Urothelium cell line (cell line): ENCODE measurements around the gene ADORA2A.

Experiments
- DNase-seq: peaks from one replicate; pipeline ENCODE4 v3.0.0; 2011; ENCODE audit warnings: low spot score, mixed read lengths
- FAIRE-seq: peaks from 2 replicates; lab custom pipeline; 2011; peaks lifted over from hg19 to GRCh38; lab: Jason Lieb, UNC

ADORA2A gene

DNA sequence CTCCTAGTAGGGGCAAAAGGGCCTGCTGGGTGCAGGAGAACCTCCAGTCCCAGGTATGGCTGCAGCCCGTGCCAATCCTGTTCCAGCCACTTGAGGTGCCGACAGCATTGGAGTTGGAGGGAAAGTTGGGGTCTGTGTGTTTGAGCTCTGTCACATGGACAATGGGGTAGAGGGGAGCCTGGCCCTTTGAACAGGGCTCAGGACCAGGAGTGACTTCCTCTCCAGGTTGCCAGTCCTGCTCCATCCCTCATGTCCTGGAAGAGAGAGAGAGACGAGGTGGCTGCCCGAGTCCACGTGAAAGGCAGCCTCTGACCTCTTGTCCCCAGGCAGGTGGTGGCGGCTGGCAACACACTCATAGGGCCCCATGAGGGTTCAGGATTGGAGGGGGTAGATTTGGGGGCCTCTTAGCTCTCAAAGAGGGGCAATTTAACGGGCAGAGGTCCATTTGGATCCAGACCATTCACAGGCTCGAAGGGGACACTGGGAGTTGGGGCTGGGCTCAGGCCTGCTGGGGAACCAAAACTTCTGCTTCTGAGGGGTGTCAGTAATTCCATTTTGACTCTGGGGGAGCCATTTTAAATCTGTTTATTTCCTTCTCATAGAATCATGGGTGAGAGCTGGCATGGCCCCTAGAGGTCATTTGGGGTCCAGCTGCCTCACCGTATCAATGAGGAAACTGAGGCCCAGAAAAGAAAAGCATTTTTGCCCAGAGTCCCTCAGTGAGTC is 4.1 kb downstream of the ADORA2A start:
- FAIRE-seq = peak; percentile 81
- DNase-seq = no peak

DNA sequence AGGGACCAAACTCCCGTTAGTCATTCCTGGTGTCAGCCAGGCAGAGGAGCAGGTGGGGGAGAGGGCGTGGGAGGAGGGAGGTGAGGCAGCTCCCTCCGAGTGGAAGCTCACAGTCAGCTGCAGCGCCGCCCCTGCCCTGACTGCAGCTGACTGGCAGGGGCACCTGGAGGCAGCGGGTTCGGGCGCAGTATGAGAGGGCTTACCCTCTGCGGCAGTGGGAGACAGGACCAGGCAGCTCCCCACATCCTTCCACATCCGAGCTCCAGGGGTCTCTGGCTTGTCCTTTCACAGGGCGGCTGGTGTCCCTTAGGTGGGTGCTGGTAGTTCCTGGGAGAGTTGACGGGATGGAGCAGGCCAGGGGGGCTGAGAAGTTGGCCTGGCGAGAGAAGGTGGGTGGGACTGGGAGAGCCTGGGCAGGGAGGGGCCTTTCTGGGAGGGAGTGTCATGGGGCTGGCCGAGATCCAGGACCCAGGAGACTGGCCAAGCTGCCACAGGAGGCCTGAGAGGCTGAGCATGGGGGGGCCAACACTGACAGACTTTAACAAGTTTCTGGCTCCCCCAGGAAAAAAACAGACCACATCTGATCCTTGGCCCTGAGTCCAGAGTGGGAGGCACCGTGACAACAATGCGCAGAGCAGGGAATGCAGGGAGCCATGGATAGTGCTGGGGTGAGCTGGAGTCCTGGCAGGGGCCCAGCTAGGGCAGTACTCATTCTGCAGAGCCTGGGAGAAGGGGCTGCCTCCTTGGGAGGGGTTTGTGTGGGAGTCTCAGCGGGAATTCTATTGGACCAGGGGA is 4.9 kb downstream of the ADORA2A start:
- FAIRE-seq = peak; percentile 92
- DNase-seq = peak; percentile 90

DNA sequence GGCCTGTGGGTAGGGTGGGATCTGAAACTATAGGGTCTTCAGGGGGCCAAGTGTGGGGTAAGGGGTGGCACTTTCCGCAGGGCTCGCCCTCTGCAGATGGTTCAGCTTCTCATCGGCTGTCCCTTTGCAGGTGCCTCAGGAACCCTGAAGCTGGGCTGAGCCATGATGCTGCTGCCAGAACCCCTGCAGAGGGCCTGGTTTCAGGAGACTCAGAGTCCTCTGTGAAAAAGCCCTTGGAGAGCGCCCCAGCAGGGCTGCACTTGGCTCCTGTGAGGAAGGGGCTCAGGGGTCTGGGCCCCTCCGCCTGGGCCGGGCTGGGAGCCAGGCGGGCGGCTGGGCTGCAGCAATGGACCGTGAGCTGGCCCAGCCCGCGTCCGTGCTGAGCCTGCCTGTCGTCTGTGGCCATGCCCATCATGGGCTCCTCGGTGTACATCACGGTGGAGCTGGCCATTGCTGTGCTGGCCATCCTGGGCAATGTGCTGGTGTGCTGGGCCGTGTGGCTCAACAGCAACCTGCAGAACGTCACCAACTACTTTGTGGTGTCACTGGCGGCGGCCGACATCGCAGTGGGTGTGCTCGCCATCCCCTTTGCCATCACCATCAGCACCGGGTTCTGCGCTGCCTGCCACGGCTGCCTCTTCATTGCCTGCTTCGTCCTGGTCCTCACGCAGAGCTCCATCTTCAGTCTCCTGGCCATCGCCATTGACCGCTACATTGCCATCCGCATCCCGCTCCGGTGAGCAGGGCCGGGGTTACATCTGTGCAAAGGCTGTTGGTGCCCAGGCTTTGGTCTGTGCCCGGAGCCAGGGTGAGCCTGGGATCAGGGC is 5.8 kb downstream of the ADORA2A start:
- FAIRE-seq (peak; percentile 79), DNase-seq (no peak)

DNA sequence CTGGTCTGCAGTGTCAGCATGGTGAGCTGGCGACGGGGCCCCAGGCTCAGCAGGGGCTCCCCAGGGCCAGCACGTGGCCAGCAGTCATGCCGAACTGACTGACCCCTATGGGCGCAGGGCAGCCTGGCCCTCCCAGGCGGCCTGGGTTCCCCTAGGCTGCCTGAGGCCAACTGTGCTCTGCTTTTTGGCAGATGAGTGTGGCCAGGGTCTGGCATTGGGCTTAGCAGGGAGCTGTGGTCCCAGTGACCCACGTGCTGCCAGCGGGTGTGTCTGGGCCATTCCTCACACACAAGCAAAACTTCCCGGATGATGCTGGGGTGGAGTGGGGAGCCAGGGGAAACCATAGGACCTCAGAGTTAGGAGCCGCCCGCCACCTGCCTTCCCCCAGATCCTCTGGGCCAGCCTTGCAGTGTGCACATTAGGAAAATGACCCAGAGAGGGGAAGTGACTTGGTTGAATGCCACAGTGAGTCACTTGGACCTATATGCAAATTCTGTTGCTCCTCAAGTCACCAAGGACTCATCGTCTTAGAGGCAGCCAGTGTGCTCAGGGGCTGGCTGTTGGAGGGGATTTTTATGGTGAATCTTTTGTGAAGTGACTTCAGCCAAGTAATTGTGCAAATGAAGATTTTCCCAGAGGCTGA is 6.5 kb downstream of the ADORA2A start:
- FAIRE-seq = peak; percentile 40
- no peak for DNase-seq

DNA sequence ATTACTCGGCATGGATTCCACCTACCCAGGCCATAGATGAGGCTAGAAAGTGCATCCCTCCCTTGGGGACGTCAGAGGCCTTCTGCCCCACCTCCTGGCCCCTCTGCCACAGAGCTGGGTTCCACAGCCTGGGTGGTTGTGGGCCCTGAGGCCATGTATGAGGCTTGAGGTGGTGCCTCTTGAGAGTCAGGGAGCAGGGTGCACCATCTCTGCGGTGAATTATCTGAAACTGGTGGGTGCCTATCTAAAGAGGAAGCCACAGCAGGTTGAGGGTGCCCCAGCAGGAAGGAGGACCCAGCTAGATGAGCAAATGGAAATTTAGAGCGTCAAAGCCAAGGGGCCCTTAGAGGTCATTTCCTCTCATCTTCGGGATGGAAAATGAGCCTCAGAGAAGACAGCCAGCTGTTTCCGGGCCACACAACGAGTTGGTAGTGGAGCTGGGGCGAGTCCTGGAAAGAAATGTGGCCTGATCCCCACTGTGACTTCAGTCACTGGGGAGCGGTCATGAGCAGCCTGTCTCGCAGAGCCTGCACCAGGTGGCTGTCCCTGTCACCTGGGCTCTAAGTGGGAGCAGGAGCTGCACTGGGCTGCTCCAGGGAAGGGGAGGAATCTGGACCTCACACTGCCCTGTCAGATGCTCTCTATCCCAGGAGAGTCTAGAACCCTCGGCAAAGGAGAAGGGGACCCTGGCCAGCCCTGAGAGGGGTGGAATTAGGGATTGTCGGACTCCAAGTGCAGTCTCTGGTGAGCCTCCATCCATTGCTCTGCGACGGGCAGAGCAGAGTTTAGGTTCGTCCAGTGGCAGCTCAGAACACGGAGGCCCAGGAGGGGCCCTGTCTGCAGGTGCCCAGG is 7.3 kb downstream of the ADORA2A start:
- FAIRE-seq (peak; percentile 32), DNase-seq (no peak)

DNA sequence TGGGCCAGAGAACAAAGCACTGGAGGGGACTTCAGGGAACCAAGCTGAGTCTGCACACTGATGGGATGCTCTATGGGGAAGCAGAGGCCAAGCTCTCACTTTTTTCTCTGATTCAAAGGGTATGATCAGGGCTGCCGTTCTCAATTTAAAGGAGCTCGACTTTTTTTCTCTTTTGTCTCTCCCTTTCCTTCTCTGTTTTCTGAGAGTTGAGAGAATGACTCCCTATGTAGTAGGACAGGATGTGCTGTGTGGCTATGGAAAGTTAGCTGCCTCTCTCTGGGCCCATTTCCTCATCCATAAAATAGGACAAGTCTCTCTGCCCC is 7.9 kb downstream of the ADORA2A start:
- DNase-seq (no peak), FAIRE-seq (no peak)

DNA sequence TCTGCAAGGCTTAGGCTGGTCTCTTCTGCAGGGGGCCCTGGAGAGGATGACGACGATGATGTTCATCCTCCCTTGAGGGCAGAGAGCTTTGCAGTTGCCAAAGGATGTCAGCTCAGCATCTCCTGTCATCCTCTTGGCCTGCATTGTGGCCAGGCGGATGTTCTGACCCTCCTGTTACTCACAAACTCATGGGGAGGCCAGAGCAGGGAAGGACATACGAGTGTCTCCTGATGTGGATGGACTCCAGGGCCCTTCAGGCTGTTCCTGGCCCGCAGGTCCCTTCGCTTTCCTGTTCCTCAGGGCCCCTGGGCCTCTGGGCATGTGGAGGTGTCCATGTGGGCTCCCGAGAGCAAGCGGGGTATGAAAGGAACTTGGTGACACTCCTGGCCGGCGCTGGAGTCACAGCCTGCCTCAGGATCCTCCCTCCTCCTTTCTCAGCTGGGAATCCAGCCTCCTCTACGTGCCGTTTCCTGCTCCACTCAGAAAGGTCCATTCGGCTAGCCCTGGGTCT is 8.5 kb downstream of the ADORA2A start:
- FAIRE-seq (peak; percentile 30), DNase-seq (no peak)

DNA sequence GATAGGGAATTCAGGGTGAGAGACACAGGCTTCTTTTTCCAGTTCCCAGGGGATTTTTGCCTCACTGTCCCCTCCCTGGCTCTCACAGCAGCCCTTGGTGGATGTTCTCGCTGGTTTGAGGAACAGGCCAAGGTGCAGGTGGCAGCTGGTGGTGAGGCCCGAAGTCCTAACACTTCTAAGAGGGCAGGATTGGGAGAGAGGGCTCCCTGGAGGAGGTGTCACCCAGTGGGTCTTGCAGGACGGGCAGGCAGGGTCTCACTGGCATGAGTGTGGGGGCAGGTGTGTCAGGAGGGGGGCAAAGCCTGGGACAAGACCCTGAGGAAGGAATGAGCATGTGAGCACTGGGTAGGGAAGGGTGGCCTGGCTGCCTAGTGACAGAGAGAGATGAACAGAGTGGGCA is 9.2 kb downstream of the ADORA2A start:
- DNase-seq (no peak), FAIRE-seq (no peak)

DNA sequence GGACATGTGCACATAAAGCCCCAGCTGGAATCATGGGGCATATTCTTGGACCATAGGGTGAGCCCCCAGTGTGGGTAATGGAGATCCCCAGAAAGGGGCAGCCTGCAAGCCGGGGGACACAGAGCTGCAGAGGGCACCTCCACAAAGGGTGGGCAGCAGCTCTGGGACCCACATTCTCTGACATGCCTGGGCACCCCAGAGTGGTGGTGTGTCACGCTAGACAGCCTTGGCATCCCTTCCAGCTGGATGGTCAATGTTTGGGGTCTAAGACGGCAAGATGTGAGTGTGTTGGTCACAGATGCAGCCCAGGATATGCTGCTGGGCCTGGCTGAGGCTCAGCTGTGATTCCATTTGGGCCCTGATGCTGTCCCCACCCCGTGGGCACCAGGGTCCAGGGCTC is 9.7 kb downstream of the ADORA2A start:
- DNase-seq = no peak
- peak; percentile 94 for FAIRE-seq

DNA sequence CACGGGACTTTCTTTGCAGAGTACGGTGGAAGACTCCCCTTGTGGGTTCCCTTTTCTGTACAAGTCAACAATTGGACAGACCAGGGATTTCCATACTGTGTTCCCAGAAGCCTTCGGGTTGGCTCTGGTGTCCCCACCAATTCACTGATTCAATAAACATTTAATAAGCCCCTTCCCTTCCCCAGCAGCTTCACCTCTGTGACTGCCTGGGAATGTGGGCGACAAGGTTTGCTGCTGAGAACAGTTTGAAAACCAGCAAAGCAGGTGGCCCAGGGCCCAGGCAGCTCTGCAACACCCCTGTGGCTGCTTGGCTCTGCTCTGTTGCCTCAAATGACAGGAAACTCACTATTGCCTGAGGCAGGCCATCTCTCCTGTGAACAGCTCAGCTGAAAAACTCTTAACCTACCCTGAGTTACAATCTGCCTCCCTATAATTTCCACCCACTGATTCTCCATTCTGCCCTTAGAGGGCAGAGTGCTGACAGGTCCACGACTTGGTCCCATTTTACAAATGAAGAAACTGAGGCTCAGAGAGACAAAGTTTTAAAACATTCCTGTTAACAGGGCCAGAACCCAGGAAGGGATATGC is 10.4 kb downstream of the ADORA2A start:
- no peak for DNase-seq
- FAIRE-seq = peak; percentile 32

DNA sequence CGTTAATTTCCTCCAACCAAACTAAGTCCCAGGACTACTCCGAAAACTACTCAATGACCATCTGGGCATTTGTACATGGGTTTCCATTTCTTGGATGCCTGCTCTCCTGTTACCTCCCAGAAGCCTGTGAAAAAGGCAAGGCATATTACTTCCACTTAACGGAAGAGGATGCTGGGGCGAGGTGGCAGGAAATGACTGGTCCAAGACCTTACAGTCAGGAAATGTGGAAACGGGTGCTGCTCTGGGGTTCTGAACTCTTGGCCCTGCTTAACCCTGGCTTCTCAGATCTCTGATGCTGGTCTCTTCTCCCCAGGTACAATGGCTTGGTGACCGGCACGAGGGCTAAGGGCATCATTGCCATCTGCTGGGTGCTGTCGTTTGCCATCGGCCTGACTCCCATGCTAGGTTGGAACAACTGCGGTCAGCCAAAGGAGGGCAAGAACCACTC is 12.9 kb downstream of the ADORA2A start:
- peak; percentile 37 for FAIRE-seq
- no peak for DNase-seq

DNA sequence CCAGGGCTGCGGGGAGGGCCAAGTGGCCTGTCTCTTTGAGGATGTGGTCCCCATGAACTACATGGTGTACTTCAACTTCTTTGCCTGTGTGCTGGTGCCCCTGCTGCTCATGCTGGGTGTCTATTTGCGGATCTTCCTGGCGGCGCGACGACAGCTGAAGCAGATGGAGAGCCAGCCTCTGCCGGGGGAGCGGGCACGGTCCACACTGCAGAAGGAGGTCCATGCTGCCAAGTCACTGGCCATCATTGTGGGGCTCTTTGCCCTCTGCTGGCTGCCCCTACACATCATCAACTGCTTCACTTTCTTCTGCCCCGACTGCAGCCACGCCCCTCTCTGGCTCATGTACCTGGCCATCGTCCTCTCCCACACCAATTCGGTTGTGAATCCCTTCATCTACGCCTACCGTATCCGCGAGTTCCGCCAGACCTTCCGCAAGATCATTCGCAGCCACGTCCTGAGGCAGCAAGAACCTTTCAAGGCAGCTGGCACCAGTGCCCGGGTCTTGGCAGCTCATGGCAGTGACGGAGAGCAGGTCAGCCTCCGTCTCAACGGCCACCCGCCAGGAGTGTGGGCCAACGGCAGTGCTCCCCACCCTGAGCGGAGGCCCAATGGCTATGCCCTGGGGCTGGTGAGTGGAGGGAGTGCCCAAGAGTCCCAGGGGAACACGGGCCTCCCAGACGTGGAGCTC is 13.5 kb downstream of the ADORA2A start:
- FAIRE-seq (peak; percentile 42), DNase-seq (no peak)

DNA sequence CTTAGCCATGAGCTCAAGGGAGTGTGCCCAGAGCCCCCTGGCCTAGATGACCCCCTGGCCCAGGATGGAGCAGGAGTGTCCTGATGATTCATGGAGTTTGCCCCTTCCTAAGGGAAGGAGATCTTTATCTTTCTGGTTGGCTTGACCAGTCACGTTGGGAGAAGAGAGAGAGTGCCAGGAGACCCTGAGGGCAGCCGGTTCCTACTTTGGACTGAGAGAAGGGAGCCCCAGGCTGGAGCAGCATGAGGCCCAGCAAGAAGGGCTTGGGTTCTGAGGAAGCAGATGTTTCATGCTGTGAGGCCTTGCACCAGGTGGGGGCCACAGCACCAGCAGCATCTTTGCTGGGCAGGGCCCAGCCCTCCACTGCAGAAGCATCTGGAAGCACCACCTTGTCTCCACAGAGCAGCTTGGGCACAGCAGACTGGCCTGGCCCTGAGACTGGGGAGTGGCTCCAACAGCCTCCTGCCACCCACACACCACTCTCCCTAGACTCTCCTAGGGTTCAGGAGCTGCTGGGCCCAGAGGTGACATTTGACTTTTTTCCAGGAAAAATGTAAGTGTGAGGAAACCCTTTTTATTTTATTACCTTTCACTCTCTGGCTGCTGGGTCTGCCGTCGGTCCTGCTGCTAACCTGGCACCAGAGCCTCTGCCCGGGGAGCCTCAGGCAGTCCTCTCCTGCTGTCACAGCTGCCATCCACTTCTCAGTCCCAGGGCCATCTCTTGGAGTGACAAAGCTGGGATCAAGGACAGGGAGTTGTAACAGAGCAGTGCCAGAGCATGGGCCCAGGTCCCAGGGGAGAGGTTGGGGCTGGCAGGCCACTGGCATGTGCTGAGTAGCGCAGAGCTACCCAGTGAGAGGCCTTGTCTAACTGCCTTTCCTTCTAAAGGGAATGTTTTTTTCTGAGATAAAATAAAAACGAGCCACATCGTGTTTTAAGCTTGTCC is 14.3 kb downstream of the ADORA2A start:
- FAIRE-seq (peak; percentile 27), DNase-seq (no peak)

DNA sequence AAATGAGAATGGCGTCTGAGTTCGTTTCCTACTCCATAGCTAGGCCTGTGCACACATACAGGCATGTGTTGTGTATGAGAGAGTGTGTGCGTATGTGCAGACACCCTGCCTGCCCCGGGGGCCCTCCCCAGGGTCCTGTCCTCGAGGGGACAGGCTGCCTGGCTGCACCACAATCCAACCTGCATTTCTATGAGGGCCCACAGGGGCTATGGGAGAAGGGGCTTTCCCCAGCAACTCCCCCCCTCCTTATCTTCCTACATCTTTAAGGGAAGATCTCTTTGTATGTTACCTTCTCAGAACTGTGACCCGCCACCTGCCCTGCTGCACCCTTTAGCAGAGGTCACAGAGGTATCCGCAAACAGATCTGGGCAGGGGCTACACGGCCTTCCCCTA is 14.9 kb downstream of the ADORA2A start:
- DNase-seq = no peak
- FAIRE-seq = peak; percentile 70

DNA sequence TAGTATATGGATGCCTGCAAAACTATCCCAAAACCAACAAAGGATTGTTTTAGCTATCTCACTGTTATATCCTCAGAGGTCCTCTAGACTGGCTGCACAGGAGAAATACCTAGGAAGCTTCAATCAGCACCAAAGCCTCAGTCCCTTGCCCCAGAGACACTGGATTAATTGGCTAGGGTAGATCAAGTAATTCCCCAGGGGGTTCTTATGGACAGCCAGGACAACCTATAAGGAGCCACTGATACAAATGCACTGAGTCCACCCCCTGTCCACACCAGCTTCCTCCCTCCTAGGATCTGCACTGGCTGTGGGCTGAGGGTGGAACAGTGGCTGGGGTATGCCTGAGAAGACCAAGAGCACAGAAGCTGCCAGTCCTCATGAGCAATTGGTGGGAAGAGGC is 16.3 kb downstream of the ADORA2A start:
- DNase-seq (no peak), FAIRE-seq (no peak)

DNA sequence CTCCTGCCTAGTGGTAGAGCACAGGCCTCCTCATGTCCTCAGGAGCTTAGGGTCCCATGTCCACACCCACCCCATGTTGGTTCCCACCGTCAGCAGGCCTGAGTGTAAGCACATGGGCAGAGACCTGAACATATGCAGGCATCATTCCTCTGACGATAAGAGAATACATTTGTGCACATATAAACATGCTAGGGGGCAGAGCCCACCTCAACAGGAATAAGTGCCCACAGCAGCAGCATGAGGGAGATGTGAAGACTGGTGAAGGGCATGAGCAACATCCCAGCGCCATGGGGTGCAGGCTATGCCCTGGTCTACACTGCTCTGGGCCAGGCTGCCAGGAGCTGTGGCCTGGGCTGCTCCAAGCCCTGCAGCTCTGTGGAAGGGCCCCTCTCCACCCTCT is 16.9 kb downstream of the ADORA2A start:
- DNase-seq = no peak
- FAIRE-seq = peak; percentile 74

DNA sequence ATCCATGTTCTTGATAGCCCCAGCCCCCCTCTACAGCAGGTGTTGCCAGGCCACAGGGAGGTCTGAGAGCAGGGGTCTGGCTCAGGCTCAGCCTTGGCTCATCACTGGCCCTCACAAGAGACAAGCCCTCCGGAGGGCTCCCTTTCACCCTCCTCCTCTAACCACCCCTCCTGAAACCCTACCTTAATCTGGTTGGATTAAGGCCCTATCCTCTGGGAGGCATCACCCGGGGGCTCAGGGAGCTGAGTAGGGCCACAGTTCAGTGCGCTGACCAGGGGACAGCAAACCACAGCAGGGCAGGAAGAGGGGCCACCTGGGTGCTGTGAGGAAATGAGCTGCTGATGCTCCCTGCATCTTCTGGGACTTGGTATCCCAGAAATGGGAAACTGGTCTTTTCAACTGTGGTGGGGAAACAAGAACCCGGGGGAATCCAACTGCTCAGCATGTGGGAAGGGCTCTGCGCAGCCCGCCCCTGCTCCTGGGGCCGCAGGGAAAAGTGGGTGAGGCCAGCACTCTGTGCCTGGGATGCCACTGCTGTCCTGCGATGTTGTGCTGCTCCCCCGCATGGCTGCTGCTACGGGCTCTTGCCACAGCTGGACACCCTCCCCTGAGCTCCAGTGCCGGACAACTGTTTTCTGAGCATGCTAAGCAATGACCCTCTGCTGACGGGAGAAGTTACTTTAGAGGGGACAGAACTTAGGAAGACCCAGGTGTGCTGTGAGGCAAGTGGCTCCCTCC is 17.5 kb downstream of the ADORA2A start:
- DNase-seq = no peak
- no peak for FAIRE-seq
